CD4-positive, alpha-beta T cell (primary cell): ENCODE measurements around the gene INSL3. TPM values are rescaled to one million over a fixed set of nuclear protein-coding genes. Genes with fewer than 3 reads are reported as not detected.

Experiments used
- ATAC-seq: fragments of 200-7000 bp; cut with Tn5 transposase; one replicate; pipeline ENCODE4 v1.10.0; 2022; ENCODE audit warnings: mild to moderate bottlenecking; ENCODE audit not compliant: poor library complexity
- CTCF ChIA-PET: fragments of 350-600 bp; sonication (Branson Sonifier 250); formaldehyde crosslinking; loops from one replicate; lab custom pipeline; 2021; ENCODE audit warnings: antibody characterized with exemption, inconsistent platforms; lab: Charles Lee
- POLR2A ChIA-PET: fragments of 350-600 bp; sonication (Branson Sonifier 250); formaldehyde crosslinking; loops from one replicate; lab custom pipeline; 2021; ENCODE audit warnings: antibody characterized with exemption, inconsistent platforms; lab: Charles Lee
- DNase-seq, 14 experiments: peaks; one replicate each; pipeline ENCODE4 v3.0.0-alpha.2; 2013 to 2020; ENCODE audit warnings: mixed read lengths in 2 of 14
- H3K27ac ChIP-seq, 2 donors: one replicate each; pipeline versions ENCODE4 v1.5.1 to v1.7.0; 2013; ENCODE audit warnings: low read length in 2 of 2, low read depth in 1 of 2, mild to moderate bottlenecking in 1 of 2
- H3K27me3 ChIP-seq, 2 experiments: 1 replicate in 1 of 2; 2 replicates in 1 of 2; pipeline versions ENCODE4 v1.6.1 to v1.7.0; 2013; ENCODE audit warnings: low read length in 2 of 2, control low read depth in 1 of 2, mild to moderate bottlenecking in 1 of 2, moderate library complexity in 1 of 2; ENCODE audit not compliant: insufficient read depth in 2 of 2, control insufficient read depth in 1 of 2
- H3K36me3 ChIP-seq: one replicate; pipeline ENCODE4 v1.6.1; 2013; ENCODE audit warnings: low read length, control low read depth; ENCODE audit not compliant: insufficient read depth
- H3K4me1 ChIP-seq: one replicate; pipeline ENCODE4 v1.6.1; 2013; ENCODE audit warnings: low read length, control low read depth; ENCODE audit not compliant: insufficient read depth
- H3K4me3 ChIP-seq: one replicate; pipeline ENCODE4 v1.5.1; 2013; ENCODE audit warnings: mild to moderate bottlenecking, low read length, moderate library complexity
- H3K9me3 ChIP-seq, 2 experiments: 1 replicate in 1 of 2; 2 replicates in 1 of 2; pipeline versions ENCODE4 v1.6.1 to v1.7.0; 2013; ENCODE audit warnings: low read length in 2 of 2, mild to moderate bottlenecking in 2 of 2, control low read depth in 1 of 2, moderate library complexity in 1 of 2; ENCODE audit not compliant: control insufficient read depth in 1 of 2, insufficient read depth in 1 of 2
- H3K27ac Mint-ChIP-seq: one replicate; pipeline ENCODE4 v1.8.0; 2020; ENCODE audit warnings: mixed read lengths
- H3K27me3 Mint-ChIP-seq: one replicate; pipeline ENCODE4 v1.8.0; 2021; ENCODE audit warnings: mixed read lengths
- H3K36me3 Mint-ChIP-seq: one replicate; pipeline ENCODE4 v1.8.0; 2021; ENCODE audit warnings: low read depth, mixed read lengths
- H3K4me1 Mint-ChIP-seq: one replicate; pipeline ENCODE4 v1.8.0; 2021; ENCODE audit warnings: low read depth, mixed read lengths
- H3K4me3 Mint-ChIP-seq: one replicate; pipeline ENCODE4 v1.8.0; 2020; ENCODE audit warnings: mild to moderate bottlenecking, mixed read lengths
- H3K9me3 Mint-ChIP-seq: one replicate; pipeline ENCODE4 v1.8.0; 2020; ENCODE audit warnings: mixed read lengths
- CTCF ChIP-seq: fragments of 200-600 bp; IDR thresholded peaks from one replicate; pipeline ENCODE4 v1.8.0; 2022; ENCODE audit warnings: antibody characterized with exemption, mild to moderate bottlenecking
- intact Hi-C, 2 experiments: fragments of 100-400 bp; cut with DNase I in 1 of 2; cut with micrococcal nuclease in 1 of 2; formaldehyde crosslinking; loops; one replicate each; pipeline versions ENCODE4 v1.15.1 to v1.9.0; 2023 to 2025; cut with DNase I, micrococcal nuclease
- total RNA-seq, 174 experiments: library from RNA in 2 of 174; stranded (reverse) in 2 of 174; gene quantifications; one replicate each; pipeline ENCODE4 v1.2.3 and lab custom pipeline; 2021 to 2026

Gene INSL3
- total RNA-seq, 2 experiments from 2014 or later = 7.2 to 7.6 TPM

DNA sequence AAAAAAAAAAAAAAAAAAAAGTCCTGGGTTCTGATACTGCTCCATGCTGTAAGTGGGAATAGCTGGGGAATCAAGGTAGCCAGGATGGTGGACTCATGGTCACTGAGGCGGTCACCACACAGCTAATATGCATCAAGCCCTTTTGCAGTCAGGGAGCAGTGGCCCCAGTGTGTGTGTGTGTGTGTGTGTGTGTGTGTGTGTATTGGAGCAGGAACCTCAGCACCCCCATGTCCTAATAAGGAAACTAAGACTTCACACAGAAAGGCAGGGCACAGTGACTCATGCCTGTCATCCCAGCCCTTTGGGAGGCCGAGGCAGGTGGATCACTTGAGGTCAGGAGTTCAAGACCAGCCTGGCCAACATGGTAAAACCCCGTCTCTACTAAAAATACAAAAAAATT, 14.4 kb downstream of the INSL3 start:
- ATAC-seq (no peak), DNase-seq (no peak)
- H3K27ac ChIP-seq = no peak overlapping the region
- Mint-ChIP-seq H3K4me3 (no peak overlapping the region), H3K27ac (no peak overlapping the region), H3K27me3 (no peaks in the 10 kb centered on the region), H3K4me1 (peaks cover 52% of the 10 kb centered on the region), H3K36me3 (no peaks in the 10 kb centered on the region), H3K9me3 (no peaks in the 10 kb centered on the region)
- ChIA-PET POLR2A (no interaction called here), CTCF (no interaction called here)
- no peak for TF ChIP-seq CTCF
- no peaks in the 10 kb centered on the region for H3K9me3 ChIP-seq
- H3K4me1 ChIP-seq = peaks cover 43% of the 10 kb centered on the region
- no peak overlapping the region for H3K4me3 ChIP-seq
- no peaks in the 10 kb centered on the region for H3K27me3 ChIP-seq
- intact Hi-C loops = no loop called here
- no peaks in the 10 kb centered on the region for H3K36me3 ChIP-seq

DNA sequence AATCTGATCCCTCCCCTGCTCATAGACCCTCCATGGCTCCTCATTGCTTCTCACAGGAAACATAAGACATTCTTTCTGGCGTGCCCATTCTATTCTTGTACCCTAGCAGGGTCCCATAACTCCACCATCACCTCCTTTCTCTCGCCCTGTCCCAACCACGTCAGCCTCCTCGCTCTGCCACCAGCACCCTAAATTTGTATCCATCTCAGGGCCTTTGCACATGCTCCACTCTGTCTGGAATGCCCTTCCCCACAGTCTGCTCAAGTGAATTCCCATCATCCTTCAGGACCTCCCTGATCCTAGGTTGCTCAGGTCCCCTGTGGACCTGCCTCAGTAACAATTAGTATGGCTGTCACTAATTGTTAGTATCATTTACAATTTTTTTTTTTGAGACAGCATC, 15.9 kb downstream of the INSL3 start:
- no peak for DNase-seq
- peaks cover 58% of the 10 kb centered on the region for H3K4me1 Mint-ChIP-seq
- Histone ChIP-seq H3K9me3 (no peaks in the 10 kb centered on the region), H3K4me3 (no peak overlapping the region), H3K36me3 (no peaks in the 10 kb centered on the region), H3K27me3 (no peaks in the 10 kb centered on the region), H3K27ac (no peak overlapping the region), H3K4me1 (peaks cover 43% of the 10 kb centered on the region)
- H3K36me3 Mint-ChIP-seq = no peaks in the 10 kb centered on the region
- H3K27me3 Mint-ChIP-seq = no peaks in the 10 kb centered on the region
- no peak for ATAC-seq
- ChIA-PET POLR2A (interaction anchor here (0.7 to 0.9 kb wide), 2 partner anchors 51 to 54 kb away, joined by 3 read pairs; partner anchors contain the start of gene RPL18A), CTCF (interaction anchor here (2.4 kb wide), 1 partner anchor 127 kb away, joined by 8 read pairs; the partner anchor contains the start of gene CCDC124)
- no peak overlapping the region for H3K4me3 Mint-ChIP-seq
- no peaks in the 10 kb centered on the region for H3K9me3 Mint-ChIP-seq
- peak overlapping the region; percentile 39 for H3K27ac Mint-ChIP-seq
- intact Hi-C loops = no loop called here
- TF ChIP-seq CTCF = no peak

GRCh38 chr19:17803264-17803896, 17.9 kb downstream of the INSL3 start:
- POLR2A ChIA-PET = interaction anchor here (0.5 to 4.0 kb wide), 17 partner anchors 8 to 1683 kb away, joined by 3 to 60 read pairs (median 5); partner anchors contain the start of genes B3GNT3, CCDC124, FCHO1 and JAK3
- Mint-ChIP-seq H3K9me3 (no peaks in the 10 kb centered on the region), H3K36me3 (no peaks in the 10 kb centered on the region), H3K4me3 (peak overlapping the region; percentile 83), H3K27me3 (no peaks in the 10 kb centered on the region), H3K27ac (peak overlapping the region; percentile 82), H3K4me1 (peaks cover 56% of the 10 kb centered on the region)
- peak overlapping the region; percentile 14 for H3K4me3 ChIP-seq
- H3K4me1 ChIP-seq = peaks cover 43% of the 10 kb centered on the region
- no peaks in the 10 kb centered on the region for H3K36me3 ChIP-seq
- TF ChIP-seq CTCF = no peak
- CTCF ChIA-PET = interaction anchor here (1.0 to 2.4 kb wide), 2 partner anchors 56 to 129 kb away, joined by 3 to 8 read pairs; partner anchors contain the start of genes CCDC124 and RPL18A
- peak overlapping the region in 1 of 2 donors; percentile 30 for H3K27ac ChIP-seq
- ATAC-seq = peak; percentile 92
- intact Hi-C loops = no loop called here
- no peaks in the 10 kb centered on the region for H3K9me3 ChIP-seq
- peak in 11 of 14 experiments; percentile 24 to 82 (median 43) for DNase-seq
- no peaks in the 10 kb centered on the region for H3K27me3 ChIP-seq
